NCI-H2107 treated with DMSO at 0.1 percent for 48 hours (cell line): Measurements from ENCODE around the gene LDLRAD4.

Source experiments
- DNase-seq: peaks from one replicate; lab custom pipeline; 2025; ENCODE audit not compliant: unreplicated experiment; lab: John Stamatoyannopoulos, UW

LDLRAD4 gene

GRCh38 chr18:13499803-13500202 lies 281.2 kb downstream of the LDLRAD4 start:
- DNase-seq: no peak

GRCh38 chr18:13500227-13500865 lies 281.8 kb downstream of the LDLRAD4 start:
- peak; percentile 74 for DNase-seq

- DNase-seq: peak; percentile 27
Measured at GRCh38 chr18:13500869-13501542, 282.4 kb downstream of the LDLRAD4 start.

- no peak for DNase-seq
Measured at GRCh38 chr18:13501543-13501887, 283.0 kb downstream of the LDLRAD4 start.

GRCh38 chr18:13501891-13502290 lies 283.3 kb downstream of the LDLRAD4 start:
- DNase-seq: no peak

- DNase-seq: no peak
Measured at GRCh38 chr18:13502585-13502984, 284.0 kb downstream of the LDLRAD4 start.

- no peak for DNase-seq
Measured at GRCh38 chr18:13503836-13504235, 285.3 kb downstream of the LDLRAD4 start.

- no peak for DNase-seq
Measured at GRCh38 chr18:13505780-13506345, 287.3 kb downstream of the LDLRAD4 start.

- DNase-seq: no peak
Measured at GRCh38 chr18:13510594-13510993, 292.0 kb downstream of the LDLRAD4 start.

GRCh38 chr18:13511961-13512577 lies 293.5 kb downstream of the LDLRAD4 start:
- DNase-seq: no peak

GRCh38 chr18:13513021-13513420 lies 294.5 kb downstream of the LDLRAD4 start:
- DNase-seq: peak; percentile 52

- DNase-seq: no peak
Measured at GRCh38 chr18:13513481-13513880, 294.9 kb downstream of the LDLRAD4 start.

- no peak for DNase-seq
Measured at GRCh38 chr18:13514558-13514957, 296.0 kb downstream of the LDLRAD4 start.

GRCh38 chr18:13516855-13517254 lies 298.3 kb downstream of the LDLRAD4 start:
- DNase-seq: no peak

GRCh38 chr18:13517369-13517768 lies 298.8 kb downstream of the LDLRAD4 start:
- DNase-seq: no peak

- no peak for DNase-seq
Measured at GRCh38 chr18:13518382-13518781, 299.8 kb downstream of the LDLRAD4 start.

- DNase-seq: no peak
Measured at GRCh38 chr18:13520306-13520705, 301.7 kb downstream of the LDLRAD4 start.

GRCh38 chr18:13520741-13521140 lies 302.2 kb downstream of the LDLRAD4 start:
- no peak for DNase-seq

GRCh38 chr18:13521418-13521817 lies 302.9 kb downstream of the LDLRAD4 start:
- DNase-seq: no peak

- no peak for DNase-seq
Measured at GRCh38 chr18:13522256-13522655, 303.7 kb downstream of the LDLRAD4 start.

- no peak for DNase-seq
Measured at GRCh38 chr18:13522861-13523660, 304.5 kb downstream of the LDLRAD4 start.
